Endothelial cell (in vitro differentiated cells): ENCODE data around the gene SEMA4B. TPM values are rescaled to one million over a fixed set of nuclear protein-coding genes. Genes with fewer than 3 reads are reported as not detected.
A peak's percentile ranks its signal among the peaks of the same experiment; 100 is the strongest.

ENCODE experiments used
- DNase-seq: peaks from one replicate; pipeline ENCODE4 v3.0.0; 2021; ENCODE audit warnings: low spot score
- H3K27ac Mint-ChIP-seq: one replicate; pipeline ENCODE4 v1.8.0; 2021; ENCODE audit warnings: mixed read lengths, inconsistent platforms; ENCODE audit not compliant: unreplicated experiment
- H3K27me3 Mint-ChIP-seq: one replicate; pipeline ENCODE4 v1.8.0; 2021; ENCODE audit warnings: mild to moderate bottlenecking, moderate library complexity, mixed read lengths, inconsistent platforms; ENCODE audit not compliant: unreplicated experiment
- H3K36me3 Mint-ChIP-seq: one replicate; pipeline ENCODE4 v1.8.0; 2021; ENCODE audit warnings: mild to moderate bottlenecking, low read depth, mixed read lengths, inconsistent platforms; ENCODE audit not compliant: unreplicated experiment
- H3K4me1 Mint-ChIP-seq: one replicate; pipeline ENCODE4 v1.8.0; 2021; ENCODE audit warnings: mild to moderate bottlenecking, mixed read lengths, inconsistent platforms; ENCODE audit not compliant: unreplicated experiment
- H3K4me3 Mint-ChIP-seq: one replicate; pipeline ENCODE4 v1.8.0; 2021; ENCODE audit warnings: mild to moderate bottlenecking, mixed read lengths, inconsistent platforms; ENCODE audit not compliant: unreplicated experiment
- H3K9me3 Mint-ChIP-seq: one replicate; pipeline ENCODE4 v1.8.0; 2021; ENCODE audit warnings: mixed read lengths, inconsistent platforms; ENCODE audit not compliant: unreplicated experiment
- CTCF ChIP-seq: fragments of 200-600 bp; sonication (generic); IDR thresholded peaks from one replicate; pipeline ENCODE4 v1.5.0; 2021; ENCODE audit warnings: antibody characterized with exemption; ENCODE audit not compliant: unreplicated experiment
- total RNA-seq: library from RNA; stranded (reverse); fragmentation: NEBNext Ultra II Directional; extraction: Animal tissue kit (Norgen Biotek cat#: 25700); gene quantifications from one replicate; pipeline ENCODE4 v1.2.1, GENCODE V29; 2021; ENCODE audit not compliant: unreplicated experiment

SEMA4B gene
- total RNA-seq, 1 donor from 2014 or later = 11.2 TPM

- Mint-ChIP-seq H3K27ac (no peak overlapping the region), H3K9me3 (no peaks in the 10 kb centered on the region), H3K36me3 (no peaks in the 10 kb centered on the region), H3K27me3 (peaks cover 2% of the 10 kb centered on the region), H3K4me1 (no peaks in the 10 kb centered on the region), H3K4me3 (no peak overlapping the region)
- no peak for TF ChIP-seq CTCF
- no peak for DNase-seq
Observed at GRCh38 chr15:90178468-90179435, 22.4 kb upstream of the SEMA4B start.

- peaks cover 2% of the 10 kb centered on the region for H3K4me1 Mint-ChIP-seq
- no peaks in the 10 kb centered on the region for H3K9me3 Mint-ChIP-seq
- no peak overlapping the region for H3K27ac Mint-ChIP-seq
- DNase-seq = no peak
- TF ChIP-seq CTCF = no peak
- peaks cover 3% of the 10 kb centered on the region for H3K27me3 Mint-ChIP-seq
- H3K36me3 Mint-ChIP-seq = no peaks in the 10 kb centered on the region
- no peak overlapping the region for H3K4me3 Mint-ChIP-seq
Observed at GRCh38 chr15:90181776-90182175, 19.4 kb upstream of the SEMA4B start.

- Mint-ChIP-seq H3K9me3 (no peaks in the 10 kb centered on the region), H3K27ac (no peak overlapping the region), H3K4me1 (peaks cover 11% of the 10 kb centered on the region), H3K27me3 (peaks cover 3% of the 10 kb centered on the region), H3K4me3 (no peak overlapping the region), H3K36me3 (no peaks in the 10 kb centered on the region)
- DNase-seq = no peak
- TF ChIP-seq CTCF = no peak
Observed at GRCh38 chr15:90184119-90184785, 16.9 kb upstream of the SEMA4B start.

- H3K27me3 Mint-ChIP-seq = peaks cover 4% of the 10 kb centered on the region
- no peak overlapping the region for H3K27ac Mint-ChIP-seq
- H3K36me3 Mint-ChIP-seq = no peaks in the 10 kb centered on the region
- H3K4me3 Mint-ChIP-seq = no peak overlapping the region
- peak; percentile 26 for DNase-seq
- TF ChIP-seq CTCF = no peak
- H3K9me3 Mint-ChIP-seq = no peaks in the 10 kb centered on the region
- peaks cover 11% of the 10 kb centered on the region for H3K4me1 Mint-ChIP-seq
Observed at GRCh38 chr15:90184786-90185704, 16.1 kb upstream of the SEMA4B start.
